ENCODE data around the gene NHS. TPM values are rescaled to one million over a fixed set of nuclear protein-coding genes. Genes with fewer than 3 reads are reported as not detected.

The NHS gene
- total RNA-seq, 1 donor from 2014 or later: 12.1 TPM

DNA sequence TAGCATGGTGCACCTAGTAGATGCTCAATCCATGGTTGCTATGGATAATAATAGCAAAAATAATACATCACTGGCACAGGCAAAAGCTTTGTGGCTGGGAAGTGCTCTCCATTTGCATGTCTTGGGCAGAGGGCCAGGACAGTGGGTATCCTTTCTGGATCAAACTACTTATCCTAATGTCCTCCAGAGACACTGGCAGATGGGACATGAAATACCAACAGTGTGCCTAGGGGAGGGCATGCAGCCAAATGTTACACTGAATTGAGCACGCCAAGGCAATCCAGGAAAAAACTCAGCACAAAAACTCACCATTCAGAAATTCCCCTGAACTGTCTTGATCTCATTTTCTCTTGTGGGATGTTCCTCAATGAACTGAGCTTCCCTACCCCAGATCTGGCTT lies 263.7 kb downstream of the NHS start:
- Mint-ChIP-seq H3K4me1 (peaks cover 31% of the 10 kb centered on the region), H3K27ac (no peak overlapping the region), H3K4me3 (no peak overlapping the region), H3K9me3 (no peaks in the 10 kb centered on the region), H3K27me3 (ENCODE audit: insufficient read depth, low read depth) (no peaks in the 10 kb centered on the region), H3K36me3 (peaks cover 2% of the 10 kb centered on the region)
- Histone ChIP-seq H4K20me1 (ENCODE audit: low read depth) (peaks cover 7% of the 10 kb centered on the region), H3K4me2 (no peak overlapping the region), H3K36me3 (no peaks in the 10 kb centered on the region), H3K4me1 (peaks cover 11% of the 10 kb centered on the region), H3K9ac (no peak overlapping the region), H3K27me3 (no peaks in the 10 kb centered on the region), H2AFZ (replicated peaks) (no peak overlapping the region), H3K27ac (no peak overlapping the region), H3K4me3 (no peak overlapping the region), H3F3A (ENCODE audit: low read depth) (peaks cover 5% of the 10 kb centered on the region), H3K79me2 (ENCODE audit: low read depth) (no peaks in the 10 kb centered on the region), H3K9me3 (ENCODE audit: low read depth) (no peaks in the 10 kb centered on the region)
- DNase-seq (ENCODE audit: low spot score): no peak
- TF ChIP-seq, protein P1, sequence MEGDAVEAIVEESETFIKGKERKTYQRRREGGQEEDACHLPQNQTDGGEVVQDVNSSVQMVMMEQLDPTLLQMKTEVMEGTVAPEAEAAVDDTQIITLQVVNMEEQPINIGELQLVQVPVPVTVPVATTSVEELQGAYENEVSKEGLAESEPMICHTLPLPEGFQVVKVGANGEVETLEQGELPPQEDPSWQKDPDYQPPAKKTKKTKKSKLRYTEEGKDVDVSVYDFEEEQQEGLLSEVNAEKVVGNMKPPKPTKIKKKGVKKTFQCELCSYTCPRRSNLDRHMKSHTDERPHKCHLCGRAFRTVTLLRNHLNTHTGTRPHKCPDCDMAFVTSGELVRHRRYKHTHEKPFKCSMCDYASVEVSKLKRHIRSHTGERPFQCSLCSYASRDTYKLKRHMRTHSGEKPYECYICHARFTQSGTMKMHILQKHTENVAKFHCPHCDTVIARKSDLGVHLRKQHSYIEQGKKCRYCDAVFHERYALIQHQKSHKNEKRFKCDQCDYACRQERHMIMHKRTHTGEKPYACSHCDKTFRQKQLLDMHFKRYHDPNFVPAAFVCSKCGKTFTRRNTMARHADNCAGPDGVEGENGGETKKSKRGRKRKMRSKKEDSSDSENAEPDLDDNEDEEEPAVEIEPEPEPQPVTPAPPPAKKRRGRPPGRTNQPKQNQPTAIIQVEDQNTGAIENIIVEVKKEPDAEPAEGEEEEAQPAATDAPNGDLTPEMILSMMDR (IDR thresholded peaks at IDR 0.05): no peak
- TF ChIP-seq EZH2 (IDR thresholded peaks at IDR 0.05) (no peak), EZH2phosphoT487 (IDR thresholded peaks at IDR 0.05) (no peak)

DNA sequence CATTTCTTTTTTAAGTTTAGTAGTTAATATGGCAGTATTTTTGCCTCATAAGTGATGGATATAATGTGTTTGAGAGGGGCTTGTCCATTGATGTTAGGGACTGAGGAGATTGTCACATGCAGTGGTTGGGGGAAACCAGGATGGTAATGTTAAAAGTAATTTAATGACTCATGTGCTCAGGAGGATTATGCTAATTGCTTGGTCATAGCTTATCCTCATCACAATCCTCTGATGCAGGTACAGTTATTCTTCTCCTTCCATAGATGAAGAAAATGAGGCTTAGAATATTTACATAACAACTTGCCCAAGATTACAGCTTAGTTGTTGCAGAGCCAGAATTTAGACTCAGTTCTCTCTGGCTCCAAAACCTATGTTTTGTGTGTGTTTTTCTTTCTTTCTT lies 267.9 kb downstream of the NHS start:
- DNase-seq (ENCODE audit: low spot score): no peak
- H3K4me1 ChIP-seq: no peaks in the 10 kb centered on the region
- H3K79me2 ChIP-seq (ENCODE audit: low read depth): no peaks in the 10 kb centered on the region
- H3K27me3 ChIP-seq: no peaks in the 10 kb centered on the region
- H3K9ac ChIP-seq: no peak overlapping the region
- H3K4me3 Mint-ChIP-seq: no peak overlapping the region
- H3F3A ChIP-seq (ENCODE audit: low read depth): no peaks in the 10 kb centered on the region
- TF ChIP-seq EZH2phosphoT487 (IDR thresholded peaks at IDR 0.05): no peak
- no peak for TF ChIP-seq EZH2 (IDR thresholded peaks at IDR 0.05)
- TF ChIP-seq, protein P1 (IDR thresholded peaks at IDR 0.05): no peak
- H3K27ac ChIP-seq: no peak overlapping the region
- H3K27ac Mint-ChIP-seq: no peak overlapping the region
- H2AFZ ChIP-seq (replicated peaks): no peak overlapping the region
- H3K36me3 ChIP-seq: no peaks in the 10 kb centered on the region
- H3K9me3 Mint-ChIP-seq: no peaks in the 10 kb centered on the region
- no peak overlapping the region for H3K4me2 ChIP-seq
- H4K20me1 ChIP-seq (ENCODE audit: low read depth): no peaks in the 10 kb centered on the region
- no peaks in the 10 kb centered on the region for H3K9me3 ChIP-seq (ENCODE audit: low read depth)
- peaks cover 2% of the 10 kb centered on the region for H3K36me3 Mint-ChIP-seq
- H3K27me3 Mint-ChIP-seq (ENCODE audit: insufficient read depth, low read depth): no peaks in the 10 kb centered on the region
- peaks cover 2% of the 10 kb centered on the region for H3K4me1 Mint-ChIP-seq
- H3K4me3 ChIP-seq: no peak overlapping the region

DNA sequence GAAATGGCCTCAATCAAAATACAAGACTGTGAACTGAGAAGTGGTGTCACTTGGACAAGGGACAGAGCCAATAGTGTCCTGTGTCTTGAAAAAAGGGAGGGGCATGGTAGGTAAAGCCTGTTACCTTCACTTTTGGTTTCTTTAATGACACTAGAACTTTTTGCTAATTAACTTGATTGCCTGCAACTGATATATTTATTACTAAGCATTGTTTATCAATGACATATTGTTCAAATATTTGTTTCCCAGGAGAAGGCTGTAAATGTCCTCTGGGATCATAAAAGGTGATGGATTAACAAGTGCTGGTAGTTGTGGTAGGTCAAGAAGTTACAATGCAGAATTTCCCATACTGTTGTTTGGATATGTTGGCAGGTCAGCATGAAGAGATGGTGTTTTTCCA lies 268.5 kb downstream of the NHS start:
- TF ChIP-seq EZH2phosphoT487 (IDR thresholded peaks at IDR 0.05) (no peak), EZH2 (IDR thresholded peaks at IDR 0.05) (no peak)
- TF ChIP-seq, protein P1 (IDR thresholded peaks at IDR 0.05): no peak

More for the DNA sequence above, 268.5 kb downstream of the NHS start:
- Histone ChIP-seq H3K79me2 (ENCODE audit: low read depth) (no peaks in the 10 kb centered on the region), H2AFZ (replicated peaks) (no peak overlapping the region), H3K27me3 (no peaks in the 10 kb centered on the region), H3K9me3 (ENCODE audit: low read depth) (no peaks in the 10 kb centered on the region), H3F3A (ENCODE audit: low read depth) (no peaks in the 10 kb centered on the region), H3K36me3 (no peaks in the 10 kb centered on the region), H3K4me2 (no peak overlapping the region), H3K4me1 (no peaks in the 10 kb centered on the region), H4K20me1 (ENCODE audit: low read depth) (no peaks in the 10 kb centered on the region), H3K27ac (no peak overlapping the region), H3K9ac (no peak overlapping the region), H3K4me3 (no peak overlapping the region)
- H3K27me3 Mint-ChIP-seq (ENCODE audit: insufficient read depth, low read depth): no peaks in the 10 kb centered on the region
- no peak overlapping the region for H3K27ac Mint-ChIP-seq
- no peaks in the 10 kb centered on the region for H3K9me3 Mint-ChIP-seq
- no peak for DNase-seq (ENCODE audit: low spot score)
- H3K4me3 Mint-ChIP-seq: no peak overlapping the region
- peaks cover 2% of the 10 kb centered on the region for H3K36me3 Mint-ChIP-seq
- peaks cover 2% of the 10 kb centered on the region for H3K4me1 Mint-ChIP-seq

Data from neural progenitor cell (in vitro differentiated cells).